Loucy (cell line): ENCODE measurements around the gene PLA2G4F.

Experiments
- H2AFZ ChIP-seq: fragments of 200-600 bp; sonication (generic); 2 replicates; pipeline ENCODE4 v1.6.0; 2016; ENCODE audit warnings: antibody characterized with exemption, mild to moderate bottlenecking, low read length, moderate library complexity
- H3F3A ChIP-seq: fragments of 200-600 bp; 2 replicates; pipeline ENCODE4 v1.6.0; 2016; ENCODE audit warnings: antibody characterized with exemption, low read depth, mild to moderate bottlenecking
- H3K27me3 ChIP-seq: fragments of 200-600 bp; sonication (generic); 2 replicates; pipeline ENCODE4 v1.6.1; 2014; ENCODE audit warnings: low read length, mild to moderate bottlenecking; ENCODE audit not compliant: insufficient read depth, poor library complexity, severe bottlenecking
- H3K36me3 ChIP-seq: fragments of 200-600 bp; sonication (generic); 2 replicates; pipeline ENCODE4 v1.6.1; 2016; ENCODE audit warnings: low read length; ENCODE audit not compliant: insufficient read depth
- H3K4me1 ChIP-seq: fragments of 200-600 bp; sonication (generic); 2 replicates; pipeline ENCODE4 v1.5.1; 2014; ENCODE audit warnings: low read length, mild to moderate bottlenecking; ENCODE audit not compliant: insufficient read depth, poor library complexity, severe bottlenecking
- H3K4me2 ChIP-seq: fragments of 200-600 bp; sonication (generic); 2 replicates; pipeline ENCODE4 v1.6.0; 2014; ENCODE audit warnings: antibody characterized with exemption, low read length, low read depth, mild to moderate bottlenecking; ENCODE audit not compliant: poor library complexity, severe bottlenecking
- H3K4me3 ChIP-seq: fragments of 200-600 bp; sonication (generic); 2 replicates; pipeline ENCODE4 v1.5.1; 2014; ENCODE audit warnings: low read length, mild to moderate bottlenecking, mixed read lengths; ENCODE audit not compliant: poor library complexity, severe bottlenecking
- H3K79me2 ChIP-seq: fragments of 200-600 bp; sonication (generic); 2 replicates; pipeline ENCODE4 v1.6.1; 2014; ENCODE audit warnings: low read length; ENCODE audit not compliant: insufficient read depth
- H3K9ac ChIP-seq: fragments of 200-600 bp; sonication (generic); 2 replicates; pipeline ENCODE4 v1.6.0; 2014; ENCODE audit warnings: mild to moderate bottlenecking, low read depth, low read length, moderate library complexity; ENCODE audit not compliant: poor library complexity, severe bottlenecking
- H3K9me2 ChIP-seq: fragments of 200-600 bp; sonication (generic); replicated peaks from 2 replicates; pipeline ENCODE4 v1.6.1; 2016; ENCODE audit warnings: low read depth, low read length, mixed read lengths
- H3K9me3 ChIP-seq: fragments of 200-600 bp; sonication (generic); 2 replicates; pipeline ENCODE4 v1.6.1; 2014; ENCODE audit warnings: mild to moderate bottlenecking, antibody characterized with exemption, low read length, low read depth; ENCODE audit not compliant: insufficient read depth
- H4K20me1 ChIP-seq: fragments of 200-600 bp; sonication (generic); 2 replicates; pipeline ENCODE4 v1.6.0; 2014; ENCODE audit warnings: antibody characterized with exemption, low read length, mild to moderate bottlenecking; ENCODE audit not compliant: insufficient read depth, poor library complexity, severe bottlenecking
- EZH2phosphoT487 ChIP-seq: fragments of 200-600 bp; IDR thresholded peaks from 2 replicates; pipeline ENCODE4 v1.6.1; 2018; ENCODE audit warnings: antibody characterized with exemption, mild to moderate bottlenecking, moderate library complexity, borderline replicate concordance
- TF ChIP-seq, protein P1 (sequence below): fragments of 200-600 bp; sonication (generic); conservative IDR thresholded peaks from 2 replicates; pipeline ENCODE4 v1.5.1; 2014; ENCODE audit warnings: mild to moderate bottlenecking, antibody characterized with exemption, low read length

Gene PLA2G4F

DNA sequence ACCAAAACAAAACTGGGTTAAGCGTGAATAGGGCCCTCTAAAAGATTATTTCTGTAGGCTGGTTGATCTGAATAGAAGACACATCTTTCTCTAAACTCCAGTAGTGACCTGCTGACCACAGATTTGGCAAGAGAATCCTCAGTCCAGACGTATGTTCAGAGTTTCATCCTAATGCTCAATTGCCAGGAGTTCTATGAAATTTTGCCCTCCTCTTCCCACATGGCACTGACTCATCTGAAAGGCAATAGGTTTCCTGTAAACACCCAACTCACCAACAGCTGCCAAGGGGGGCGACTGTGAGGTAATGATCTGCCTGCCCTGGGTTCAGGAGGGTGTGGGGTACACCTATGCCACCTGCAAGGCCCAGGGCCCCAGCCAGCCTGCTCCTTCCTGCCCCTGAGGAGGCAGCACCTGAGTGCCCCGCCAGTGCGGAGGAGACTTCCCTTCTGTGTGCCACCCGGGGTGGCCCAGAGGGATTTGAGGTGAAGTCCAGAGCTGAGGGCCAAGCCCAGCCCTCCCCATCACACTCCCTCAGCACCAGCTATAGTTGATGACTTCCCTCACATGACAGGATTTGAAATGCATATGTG is 53.7 kb downstream of the PLA2G4F start:
- no peaks in the 10 kb centered on the region for H3K9me3 ChIP-seq
- no peak overlapping the region for H3K4me3 ChIP-seq
- H3K9ac ChIP-seq = no peak overlapping the region
- no peaks in the 10 kb centered on the region for H3K79me2 ChIP-seq
- H4K20me1 ChIP-seq = no peaks in the 10 kb centered on the region
- H3F3A ChIP-seq = no peaks in the 10 kb centered on the region
- no peaks in the 10 kb centered on the region for H3K27me3 ChIP-seq
- TF ChIP-seq EZH2phosphoT487 = no peak
- TF ChIP-seq, protein P1, sequence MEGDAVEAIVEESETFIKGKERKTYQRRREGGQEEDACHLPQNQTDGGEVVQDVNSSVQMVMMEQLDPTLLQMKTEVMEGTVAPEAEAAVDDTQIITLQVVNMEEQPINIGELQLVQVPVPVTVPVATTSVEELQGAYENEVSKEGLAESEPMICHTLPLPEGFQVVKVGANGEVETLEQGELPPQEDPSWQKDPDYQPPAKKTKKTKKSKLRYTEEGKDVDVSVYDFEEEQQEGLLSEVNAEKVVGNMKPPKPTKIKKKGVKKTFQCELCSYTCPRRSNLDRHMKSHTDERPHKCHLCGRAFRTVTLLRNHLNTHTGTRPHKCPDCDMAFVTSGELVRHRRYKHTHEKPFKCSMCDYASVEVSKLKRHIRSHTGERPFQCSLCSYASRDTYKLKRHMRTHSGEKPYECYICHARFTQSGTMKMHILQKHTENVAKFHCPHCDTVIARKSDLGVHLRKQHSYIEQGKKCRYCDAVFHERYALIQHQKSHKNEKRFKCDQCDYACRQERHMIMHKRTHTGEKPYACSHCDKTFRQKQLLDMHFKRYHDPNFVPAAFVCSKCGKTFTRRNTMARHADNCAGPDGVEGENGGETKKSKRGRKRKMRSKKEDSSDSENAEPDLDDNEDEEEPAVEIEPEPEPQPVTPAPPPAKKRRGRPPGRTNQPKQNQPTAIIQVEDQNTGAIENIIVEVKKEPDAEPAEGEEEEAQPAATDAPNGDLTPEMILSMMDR = no peak
- H3K4me2 ChIP-seq = no peak overlapping the region
- H3K36me3 ChIP-seq = no peaks in the 10 kb centered on the region
- no peaks in the 10 kb centered on the region for H3K4me1 ChIP-seq
- no peaks in the 10 kb centered on the region for H3K9me2 ChIP-seq
- no peak overlapping the region for H2AFZ ChIP-seq

DNA sequence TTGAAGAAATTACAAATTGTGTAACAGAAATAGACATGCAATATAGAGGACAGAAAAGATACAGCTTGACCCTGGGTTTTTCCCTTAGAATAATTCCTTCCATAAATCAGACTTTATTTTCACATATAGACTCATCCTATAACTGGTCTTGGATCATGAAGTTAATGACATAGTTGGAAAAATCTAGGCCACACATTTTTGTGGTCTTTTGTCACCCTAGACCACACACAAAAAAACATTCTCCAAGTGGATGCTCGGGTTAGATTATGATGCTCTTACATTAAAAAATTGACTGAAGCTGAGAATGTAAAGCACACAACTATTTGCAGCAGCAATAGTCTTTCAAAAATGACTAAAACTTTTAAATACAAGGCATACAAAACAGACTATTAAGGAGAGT is 54.6 kb downstream of the PLA2G4F start:
- H3K27me3 ChIP-seq = no peaks in the 10 kb centered on the region
- no peaks in the 10 kb centered on the region for H3F3A ChIP-seq
- no peaks in the 10 kb centered on the region for H3K79me2 ChIP-seq
- H4K20me1 ChIP-seq = no peaks in the 10 kb centered on the region
- H3K9me2 ChIP-seq = no peaks in the 10 kb centered on the region
- H2AFZ ChIP-seq = no peak overlapping the region
- no peaks in the 10 kb centered on the region for H3K36me3 ChIP-seq
- H3K9me3 ChIP-seq = no peaks in the 10 kb centered on the region
- no peak for TF ChIP-seq EZH2phosphoT487
- TF ChIP-seq, protein P1 = no peak
- H3K4me2 ChIP-seq = no peak overlapping the region
- no peaks in the 10 kb centered on the region for H3K4me1 ChIP-seq
- no peak overlapping the region for H3K9ac ChIP-seq
- H3K4me3 ChIP-seq = no peak overlapping the region

DNA sequence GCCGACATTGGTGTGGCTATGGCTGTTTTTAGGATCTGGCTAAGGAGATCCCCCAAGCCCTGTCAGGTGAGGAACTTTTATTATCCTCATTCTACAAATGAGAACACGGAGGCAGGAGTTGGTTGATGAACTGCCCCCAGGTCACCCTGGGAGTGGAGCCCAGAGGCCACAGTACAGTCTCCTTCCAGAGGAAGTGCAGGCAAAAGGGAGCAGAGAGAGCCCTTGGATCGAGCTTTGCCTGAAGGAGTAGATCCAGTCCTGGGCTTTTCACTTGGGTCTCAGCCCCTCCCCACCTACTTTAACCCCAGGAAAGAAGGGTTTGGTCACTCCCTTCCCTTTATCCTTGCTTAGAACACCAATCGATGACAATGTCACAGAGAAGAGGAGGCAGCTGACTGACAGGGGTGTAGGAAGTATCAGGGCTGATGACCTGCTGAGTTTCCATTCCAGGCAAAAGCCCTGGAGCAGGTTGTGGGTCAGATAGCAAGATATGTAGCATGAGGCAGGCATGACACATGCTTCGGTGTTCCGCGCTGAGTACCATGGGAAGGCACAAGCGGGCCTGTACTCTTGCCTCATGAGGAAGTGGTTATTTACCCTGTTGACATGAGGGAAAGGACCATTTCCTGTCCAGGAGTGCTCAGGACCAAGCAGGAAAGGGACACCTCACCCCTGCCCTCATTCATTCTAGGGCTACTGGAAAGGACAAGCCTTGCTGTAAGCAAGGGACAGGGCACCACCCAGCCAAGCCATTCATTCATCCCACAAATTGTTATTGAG is 56.2 kb downstream of the PLA2G4F start:
- Histone ChIP-seq H3K9me3 (no peaks in the 10 kb centered on the region), H3F3A (no peaks in the 10 kb centered on the region), H3K9ac (no peak overlapping the region), H2AFZ (no peak overlapping the region), H3K36me3 (no peaks in the 10 kb centered on the region), H3K4me1 (no peaks in the 10 kb centered on the region), H3K4me2 (no peak overlapping the region), H3K9me2 (no peaks in the 10 kb centered on the region), H3K79me2 (no peaks in the 10 kb centered on the region), H3K27me3 (no peaks in the 10 kb centered on the region), H3K4me3 (no peak overlapping the region), H4K20me1 (no peaks in the 10 kb centered on the region)
- no peak for TF ChIP-seq EZH2phosphoT487
- TF ChIP-seq, protein P1 = no peak
